GM12864 (cell line): Measurements from ENCODE around the gene PCBP3.

ENCODE experiments used
- DNase-seq: peaks from one replicate; pipeline ENCODE4 v3.0.0-alpha.2; 2011; ENCODE audit warnings: low read depth
- H3K4me3 ChIP-seq: 2 replicates; pipeline ENCODE4 v1.5.1; 2011; ENCODE audit warnings: mild to moderate bottlenecking, low read depth, low read length, control low read depth
- CTCF ChIP-seq: IDR thresholded peaks from 2 replicates; pipeline ENCODE4 v1.5.1; 2011; ENCODE audit warnings: low read depth, mild to moderate bottlenecking, moderate library complexity, low read length, control low read depth, inconsistent platforms; ENCODE audit errors: missing control alignments

The PCBP3 gene

DNA sequence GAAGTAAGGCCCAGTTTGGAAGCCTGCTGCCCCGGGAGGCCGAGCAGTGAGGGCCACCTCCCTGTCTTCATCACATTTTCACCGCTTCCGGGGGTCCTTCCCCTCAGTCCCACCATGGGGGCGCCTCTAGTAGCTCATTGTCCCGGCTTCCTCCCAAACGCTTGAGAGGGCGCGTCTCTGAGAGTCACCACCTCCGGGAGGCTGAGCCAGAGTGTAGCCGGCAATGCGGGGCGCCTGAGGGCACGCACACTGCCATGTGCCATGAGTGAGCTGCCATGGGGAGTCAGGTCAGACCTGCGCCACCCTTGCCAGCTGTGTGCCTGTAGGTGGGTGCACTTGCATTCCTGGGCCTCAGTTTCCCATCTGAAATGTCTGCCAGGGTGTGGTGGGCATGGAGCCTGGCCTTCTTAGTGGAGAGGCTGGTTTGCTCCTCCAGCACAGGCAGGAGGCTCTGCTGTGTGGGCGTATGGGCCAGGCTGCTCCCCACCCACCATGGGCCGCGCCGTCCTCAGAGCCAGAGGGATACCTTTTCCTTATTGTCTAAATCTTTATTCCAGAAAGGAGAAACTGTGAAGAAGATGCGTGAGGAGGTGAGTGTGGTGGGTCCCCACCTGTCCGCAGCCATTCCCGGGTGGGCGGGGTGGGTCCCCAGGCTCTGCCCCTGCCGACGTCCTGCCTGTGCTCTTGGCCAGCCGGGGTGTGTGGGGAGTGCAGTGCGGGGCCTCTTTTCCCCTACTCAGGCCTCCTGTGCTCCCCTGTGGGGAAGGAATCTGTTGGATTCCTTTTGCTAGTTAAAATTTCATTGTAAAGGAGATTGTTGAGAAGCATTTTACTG is 256.7 kb downstream of the PCBP3 start:
- no peak overlapping the region for H3K4me3 ChIP-seq
- TF ChIP-seq CTCF: no peak
- DNase-seq: no peak

GRCh38 chr21:45901061-45901690 is 257.7 kb downstream of the PCBP3 start:
- H3K4me3 ChIP-seq: no peak overlapping the region
- TF ChIP-seq CTCF: no peak
- no peak for DNase-seq

GRCh38 chr21:45902292-45902995 is 258.9 kb downstream of the PCBP3 start:
- no peak overlapping the region for H3K4me3 ChIP-seq
- DNase-seq: no peak
- TF ChIP-seq CTCF: no peak

- no peak overlapping the region for H3K4me3 ChIP-seq
- no peak for DNase-seq
- no peak for TF ChIP-seq CTCF
Observed at GRCh38 chr21:45905196-45905595, 261.7 kb downstream of the PCBP3 start.

- no peak for TF ChIP-seq CTCF
- no peak for DNase-seq
- H3K4me3 ChIP-seq: no peak overlapping the region
Observed at GRCh38 chr21:45906196-45906805, 262.8 kb downstream of the PCBP3 start.

DNA sequence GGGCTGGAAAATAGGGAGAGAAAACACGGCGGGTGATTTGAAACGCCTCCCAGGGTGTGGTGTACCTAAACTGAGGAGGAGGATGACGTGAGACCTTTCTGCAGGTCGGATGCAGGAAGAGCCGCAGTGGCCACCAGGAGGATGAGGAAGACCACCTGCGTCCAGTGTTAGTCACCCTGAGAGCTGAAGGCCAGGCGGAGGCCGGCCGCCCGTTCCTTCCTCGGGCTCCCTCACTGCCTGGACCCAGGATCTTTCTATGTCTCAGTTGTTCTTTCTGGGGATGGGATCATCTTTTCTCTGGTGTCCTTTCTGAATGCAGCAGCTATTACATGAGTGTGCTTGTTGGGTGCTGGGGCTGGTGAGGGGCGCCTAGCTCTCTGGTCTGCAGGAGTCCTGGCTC is 263.3 kb downstream of the PCBP3 start:
- no peak for DNase-seq
- TF ChIP-seq CTCF: no peak
- no peak overlapping the region for H3K4me3 ChIP-seq
